ENCODE measurements around the gene SH3RF3.

The SH3RF3 gene

GRCh38 chr2:109405873-109406272 is 276.9 kb downstream of the SH3RF3 start:
- H3K4me3 ChIP-seq (ENCODE audit: low read depth, low read length) = no peak overlapping the region
- no peak for TF ChIP-seq CTCF (IDR thresholded peaks at IDR 0.05; ENCODE audit: low read depth, low read length, missing control alignments)
- DNase-seq (ENCODE audit: low read depth) = no peak

- no peak for TF ChIP-seq CTCF (IDR thresholded peaks at IDR 0.05; ENCODE audit: low read depth, low read length, missing control alignments)
- DNase-seq (ENCODE audit: low read depth) = no peak
These were observed 277.3 kb downstream of the SH3RF3 start for GRCh38 chr2:109406301-109406700.

DNA sequence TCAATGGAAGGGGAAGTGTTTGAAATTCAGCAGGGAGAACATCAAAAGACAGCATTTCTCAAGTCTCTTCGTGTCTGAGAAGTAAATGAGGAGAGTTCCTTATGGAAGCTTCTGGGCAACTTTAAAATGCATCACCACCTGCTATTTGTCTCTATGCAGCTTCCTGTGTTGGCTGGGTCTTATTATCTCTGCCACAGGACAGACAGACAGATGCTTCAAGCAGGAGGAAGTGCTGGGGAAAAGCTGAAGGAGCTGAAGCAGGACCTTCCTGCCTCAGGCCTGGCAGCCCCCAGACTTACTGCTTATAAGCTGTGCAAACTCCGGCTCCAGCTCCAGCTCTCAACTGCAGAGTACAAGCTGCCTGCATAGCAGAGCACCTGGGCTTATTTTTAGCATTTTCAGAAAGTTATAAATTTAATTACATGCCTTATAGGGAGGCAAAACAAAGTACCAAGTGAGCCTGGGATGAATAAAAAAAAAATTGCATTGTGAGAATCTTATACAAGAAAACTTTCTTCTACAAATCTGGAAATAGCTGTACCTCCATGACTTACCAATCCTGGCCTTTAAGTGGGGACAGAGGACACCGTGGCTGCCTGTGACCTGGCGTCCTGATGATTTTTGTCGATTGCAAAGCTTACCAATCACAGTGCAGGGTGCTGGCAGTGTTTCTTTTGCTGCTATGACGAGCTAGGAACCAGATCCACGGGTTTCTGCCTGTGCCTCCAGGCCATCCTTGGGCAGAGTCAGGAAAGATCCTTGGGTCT is 278.5 kb downstream of the SH3RF3 start:
- no peak for TF ChIP-seq CTCF (IDR thresholded peaks at IDR 0.05; ENCODE audit: low read depth, low read length, missing control alignments)
- no peak overlapping the region for H3K4me3 ChIP-seq (ENCODE audit: low read depth, low read length)
- DNase-seq (ENCODE audit: low read depth) = no peak

More at GRCh38 chr2:109406301-109406700, 277.3 kb downstream of the SH3RF3 start:
- H3K4me3 ChIP-seq (ENCODE audit: low read depth, low read length) = no peak overlapping the region

GRCh38 chr2:109408043-109408335 is 279.0 kb downstream of the SH3RF3 start:
- H3K4me3 ChIP-seq (ENCODE audit: low read depth, low read length) = no peak overlapping the region
- DNase-seq (ENCODE audit: low read depth) = no peak
- no peak for TF ChIP-seq CTCF (IDR thresholded peaks at IDR 0.05; ENCODE audit: low read depth, low read length, missing control alignments)

GRCh38 chr2:109409321-109410038 is 280.5 kb downstream of the SH3RF3 start:
- TF ChIP-seq CTCF (IDR thresholded peaks at IDR 0.05; ENCODE audit: low read depth, low read length, missing control alignments) = no peak
- no peak overlapping the region for H3K4me3 ChIP-seq (ENCODE audit: low read depth, low read length)
- no peak for DNase-seq (ENCODE audit: low read depth)

GRCh38 chr2:109410039-109410815 is 281.2 kb downstream of the SH3RF3 start:
- no peak for TF ChIP-seq CTCF (IDR thresholded peaks at IDR 0.05; ENCODE audit: low read depth, low read length, missing control alignments)
- H3K4me3 ChIP-seq (ENCODE audit: low read depth, low read length) = no peak overlapping the region
- no peak for DNase-seq (ENCODE audit: low read depth)
